IMR-90 (cell line): ENCODE measurements around the gene DCC. TPM values are rescaled to one million over a fixed set of nuclear protein-coding genes. Genes with fewer than 3 reads are reported as not detected.

Experiments
- ATAC-seq: fragments of 200-7000 bp; cut with Tn5 transposase; 2 replicates; pipeline ENCODE4 v1.9.1; 2020; ENCODE audit warnings: low read depth, mild to moderate bottlenecking, moderate library complexity
- BruUV-seq: library from RNA; stranded (reverse); fragments of 400-500 nt; replicated peaks from 2 replicates; lab custom pipeline; 2021; lab: Mats Ljungman, UMichigan
- CTCF ChIA-PET: fragments of 300-600 bp; formaldehyde crosslinking; extraction: SDS; loops from one replicate; lab custom pipeline; 2021; ENCODE audit warnings: antibody characterized with exemption; lab: Yijun Ruan, JAX
- POLR2A ChIA-PET: fragments of 300-600 bp; sonication (Branson Sonifier 250); formaldehyde crosslinking; loops from one replicate; lab custom pipeline; 2022; ENCODE audit warnings: antibody characterized with exemption; ENCODE audit not compliant: unreplicated experiment; lab: Charles Lee
- DNase-seq: peaks from one replicate; pipeline ENCODE4 v3.0.0; 2013
- H2AFZ ChIP-seq: replicated peaks from 2 replicates; pipeline ENCODE3; 2013; ENCODE audit warnings: low read length, mild to moderate bottlenecking; ENCODE audit not compliant: poor library complexity
- H2AK5ac ChIP-seq: 2 replicates; pipeline ENCODE4 v1.6.1; 2013; ENCODE audit warnings: low read depth, low read length, inconsistent platforms
- H2AK9ac ChIP-seq: replicated peaks from 2 replicates; pipeline ENCODE3; 2013; ENCODE audit warnings: mild to moderate bottlenecking, low read depth, low read length, moderate library complexity; ENCODE audit not compliant: poor library complexity
- H2BK120ac ChIP-seq: 2 replicates; pipeline ENCODE4 v1.6.1; 2013; ENCODE audit warnings: low read depth, low read length, inconsistent platforms
- H2BK15ac ChIP-seq: 3 replicates; pipeline ENCODE4 v1.6.1; 2013; ENCODE audit warnings: low read depth, low read length, inconsistent platforms
- H2BK20ac ChIP-seq: 2 replicates; pipeline ENCODE4 v1.6.1; 2013; ENCODE audit warnings: low read depth, mild to moderate bottlenecking, inconsistent platforms, low read length, moderate library complexity
- H2BK5ac ChIP-seq: 2 replicates; pipeline ENCODE4 v1.6.1; 2013; ENCODE audit warnings: mild to moderate bottlenecking, low read depth, low read length, inconsistent platforms; ENCODE audit not compliant: poor library complexity, severe bottlenecking
- H3K14ac ChIP-seq: replicated peaks from 2 replicates; pipeline ENCODE4 v1.6.1; 2013; ENCODE audit warnings: low read depth, low read length, inconsistent platforms
- H3K18ac ChIP-seq: 2 replicates; pipeline ENCODE4 v1.6.1; 2013; ENCODE audit warnings: low read depth, low read length, control low read depth
- H3K23ac ChIP-seq: 2 replicates; pipeline ENCODE4 v1.6.1; 2013; ENCODE audit warnings: low read depth, low read length, inconsistent platforms
- H3K27ac ChIP-seq: 2 replicates; pipeline ENCODE4 v1.5.1; 2013; ENCODE audit warnings: mild to moderate bottlenecking, control low read depth, low read length; ENCODE audit not compliant: insufficient read depth
- H3K27me3 ChIP-seq: 2 replicates; pipeline ENCODE4 v1.6.1; 2013; ENCODE audit warnings: low read length; ENCODE audit not compliant: control insufficient read depth, insufficient read depth
- H3K36me3 ChIP-seq: 2 replicates; pipeline ENCODE4 v1.6.1; 2013; ENCODE audit warnings: low read length, mixed read lengths; ENCODE audit not compliant: control insufficient read depth, insufficient read depth
- H3K4ac ChIP-seq: 2 replicates; pipeline ENCODE4 v1.6.1; 2013; ENCODE audit warnings: low read depth, low read length, inconsistent platforms
- H3K4me1 ChIP-seq: 2 replicates; pipeline ENCODE4 v1.6.1; 2013; ENCODE audit warnings: low read length, mixed read lengths; ENCODE audit not compliant: control insufficient read depth, insufficient read depth
- H3K4me2 ChIP-seq: 2 replicates; pipeline ENCODE4 v1.6.1; 2013; ENCODE audit warnings: low read depth, mild to moderate bottlenecking, control low read depth, low read length, moderate library complexity
- H3K4me3 ChIP-seq: 2 replicates; pipeline ENCODE4 v1.5.1; 2013; ENCODE audit warnings: low read depth, mild to moderate bottlenecking, control low read depth, low read length, moderate library complexity; ENCODE audit not compliant: insufficient read depth
- H3K56ac ChIP-seq: 2 replicates; pipeline ENCODE4 v1.6.1; 2013; ENCODE audit warnings: low read length, inconsistent platforms; ENCODE audit not compliant: insufficient read depth; ENCODE audit errors: extremely low read depth
- H3K79me1 ChIP-seq, 2 experiments: 2 replicates each; pipeline ENCODE4 v1.6.1; 2013; ENCODE audit warnings: low read length in 2 of 2, inconsistent platforms in 1 of 2, low read depth in 1 of 2
- H3K9ac ChIP-seq: 2 replicates; pipeline ENCODE4 v1.6.1; 2013; ENCODE audit warnings: low read depth, low read length, control low read depth
- H3K9me1 ChIP-seq: 2 replicates; pipeline ENCODE4 v1.6.1; 2013; ENCODE audit warnings: low read length, inconsistent platforms; ENCODE audit not compliant: insufficient read depth
- H3K9me3 ChIP-seq: 2 replicates; pipeline ENCODE4 v1.6.1; 2013; ENCODE audit warnings: low read length; ENCODE audit not compliant: control insufficient read depth, insufficient read depth
- H4K20me1 ChIP-seq: 2 replicates; pipeline ENCODE4 v1.6.1; 2013; ENCODE audit warnings: low read length, inconsistent platforms; ENCODE audit not compliant: insufficient read depth
- H4K5ac ChIP-seq: 2 replicates; pipeline ENCODE4 v1.6.1; 2013; ENCODE audit warnings: mild to moderate bottlenecking, low read depth, low read length, control low read depth
- H4K8ac ChIP-seq, 2 experiments: 2 replicates each; pipeline ENCODE4 v1.6.1; 2013; ENCODE audit warnings: low read depth in 2 of 2, low read length in 2 of 2, control low read depth in 1 of 2, inconsistent platforms in 1 of 2
- H4K91ac ChIP-seq: 2 replicates; pipeline ENCODE4 v1.6.1; 2013; ENCODE audit warnings: low read depth, low read length, inconsistent platforms; ENCODE audit not compliant: insufficient read depth
- CEBPB ChIP-seq: IDR thresholded peaks from 2 replicates; pipeline ENCODE4 v1.6.1; 2012; ENCODE audit warnings: low read depth, low read length, improper control_type of control experiment
- CHD1 ChIP-seq: IDR thresholded peaks from 2 replicates; pipeline ENCODE4 v1.6.1; 2012; ENCODE audit warnings: low read depth, low read length, improper control_type of control experiment
- NFE2L2 ChIP-seq: fragments of 150-350 bp; IDR thresholded peaks from 2 replicates; pipeline ENCODE4 v1.6.1; 2016; ENCODE audit warnings: low read depth, mild to moderate bottlenecking, low read length
- POLR2A ChIP-seq: IDR thresholded peaks from 2 replicates; pipeline ENCODE4 v1.6.1; 2012; ENCODE audit warnings: mild to moderate bottlenecking, low read depth, low read length
- WGBS, 2 experiments: methylation state at CpG; one replicate each; pipeline versions ENCODE4 v1.1.5 to v1.1.7; 2013; ENCODE audit warnings: missing lambda C conversion rate in 2 of 2; ENCODE audit not compliant: insufficient read length in 1 of 2; ENCODE audit errors: extremely low coverage in 2 of 2; 5-methylcytosine and 5-hydroxymethylcytosine counted together
- dilution Hi-C: fragments of 300-500 bp; cut with HindIII; formaldehyde crosslinking; loops from one replicate; pipeline ENCODE4 v1.14.3; 2018; ENCODE audit warnings: low sequenced_read_pairs; ENCODE audit not compliant: unreplicated experiment
- in situ Hi-C: fragments of 300-500 bp; cut with MboI; formaldehyde crosslinking; loops from 3 replicates; pipeline ENCODE4 v1.14.3; 2019; ENCODE audit warnings: low sequenced_read_pairs, inconsistent platforms, mixed read lengths
- intact Hi-C: fragments of 100-400 bp; cut with micrococcal nuclease; formaldehyde crosslinking; loops from 2 replicates; pipeline ENCODE4 v1.10.0; 2022
- polyA plus RNA-seq, 3 experiments: library from polyadenylated mRNA; depleted of rRNA; stranded (reverse); fragments of >200 nt; gene quantifications; 2 replicates each; pipeline ENCODE4 v1.2.3, GENCODE V29; 2012; ENCODE audit warnings: low replicate concordance in 1 of 3
- total RNA-seq: library from RNA; depleted of rRNA; stranded (reverse); fragments of >200 nt; gene quantifications from 2 replicates; pipeline ENCODE4 v1.2.3, GENCODE V29; 2012
- TF ChIP-seq, protein P1 (sequence below): fragments of 150-350 bp; IDR thresholded peaks from 2 replicates; pipeline ENCODE4 v1.6.1; 2016; ENCODE audit warnings: low read depth, mild to moderate bottlenecking, low read length, moderate library complexity, borderline replicate concordance
- TF ChIP-seq, protein P2 (sequence below): fragments of 150-350 bp; IDR thresholded peaks from 2 replicates; pipeline ENCODE4 v1.6.1; 2017; ENCODE audit warnings: mild to moderate bottlenecking, antibody characterized with exemption, low read length, low read depth

The DCC gene
- total and polyA plus RNA-seq, 2 of the 4 experiments (the other 2 are of a cell fraction), result 0.31 to 0.54 TPM

DNA sequence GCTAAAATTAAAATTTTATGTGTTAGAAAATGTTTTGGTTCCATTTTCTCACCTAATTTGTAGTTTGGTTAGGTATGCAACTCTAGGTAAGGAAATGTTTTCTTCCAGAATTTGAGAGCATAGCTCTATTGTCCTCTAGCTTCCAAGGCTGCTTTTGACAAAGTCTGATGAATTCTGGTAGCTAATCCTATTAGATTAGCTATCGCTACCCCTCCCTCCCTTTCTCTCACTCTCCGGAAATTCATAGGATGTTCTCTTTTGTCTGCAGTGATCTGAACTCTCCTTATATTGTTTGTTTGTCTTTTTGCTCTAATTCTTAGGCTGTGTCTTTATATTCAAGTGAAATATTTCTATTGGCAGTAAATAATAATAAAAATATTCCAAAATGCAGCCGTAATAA, 382.9 kb downstream of the DCC start:
- CTCF ChIA-PET, result interaction anchor here (0.6 kb wide), 1 partner anchor 569 kb away, joined by 3 read pairs; no protein-coding TSS in a partner anchor
- POLR2A ChIA-PET, result no interaction called here
- no peak for DNase-seq
- Histone ChIP-seq H4K5ac (no peak overlapping the region), H2BK5ac (no peak overlapping the region), H2AFZ (no peak overlapping the region), H2AK5ac (no peak overlapping the region), H3K36me3 (no peaks in the 10 kb centered on the region), H3K9me1 (no peaks in the 10 kb centered on the region), H4K8ac (no peak overlapping the region), H3K23ac (no peak overlapping the region), H3K56ac (no peak overlapping the region), H3K27ac (no peak overlapping the region), H3K4ac (no peak overlapping the region), H3K18ac (no peak overlapping the region), H3K79me1 (no peaks in the 10 kb centered on the region), H2BK15ac (no peak overlapping the region), H3K4me2 (no peak overlapping the region), H4K91ac (no peak overlapping the region), H3K4me3 (no peak overlapping the region), H3K27me3 (no peaks in the 10 kb centered on the region), H2BK120ac (no peak overlapping the region), H3K14ac (no peak overlapping the region), H3K9ac (no peak overlapping the region), H3K4me1 (no peaks in the 10 kb centered on the region), H2AK9ac (no peak overlapping the region), H2BK20ac (no peak overlapping the region), H4K20me1 (no peaks in the 10 kb centered on the region), H3K9me3 (peaks cover 23% of the 10 kb centered on the region)
- dilution Hi-C loops (no loop called here), in situ Hi-C loops (no loop called here), intact Hi-C loops (no loop called here)
- ATAC-seq, result no peak
- TF ChIP-seq, protein P1, sequence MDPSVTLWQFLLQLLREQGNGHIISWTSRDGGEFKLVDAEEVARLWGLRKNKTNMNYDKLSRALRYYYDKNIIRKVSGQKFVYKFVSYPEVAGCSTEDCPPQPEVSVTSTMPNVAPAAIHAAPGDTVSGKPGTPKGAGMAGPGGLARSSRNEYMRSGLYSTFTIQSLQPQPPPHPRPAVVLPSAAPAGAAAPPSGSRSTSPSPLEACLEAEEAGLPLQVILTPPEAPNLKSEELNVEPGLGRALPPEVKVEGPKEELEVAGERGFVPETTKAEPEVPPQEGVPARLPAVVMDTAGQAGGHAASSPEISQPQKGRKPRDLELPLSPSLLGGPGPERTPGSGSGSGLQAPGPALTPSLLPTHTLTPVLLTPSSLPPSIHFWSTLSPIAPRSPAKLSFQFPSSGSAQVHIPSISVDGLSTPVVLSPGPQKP, result no peak
- TF ChIP-seq POLR2A (no peak), NFE2L2 (no peak), CHD1 (no peak), CEBPB (no peak)
- TF ChIP-seq, protein P2, sequence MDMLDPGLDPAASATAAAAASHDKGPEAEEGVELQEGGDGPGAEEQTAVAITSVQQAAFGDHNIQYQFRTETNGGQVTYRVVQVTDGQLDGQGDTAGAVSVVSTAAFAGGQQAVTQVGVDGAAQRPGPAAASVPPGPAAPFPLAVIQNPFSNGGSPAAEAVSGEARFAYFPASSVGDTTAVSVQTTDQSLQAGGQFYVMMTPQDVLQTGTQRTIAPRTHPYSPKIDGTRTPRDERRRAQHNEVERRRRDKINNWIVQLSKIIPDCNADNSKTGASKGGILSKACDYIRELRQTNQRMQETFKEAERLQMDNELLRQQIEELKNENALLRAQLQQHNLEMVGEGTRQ, result no peak
- no CpG with 5 or more reads among the region's 3 CpGs for WGBS, 2 experiments
- BruUV-seq, result no TSS peak
